Measurements from ENCODE around the gene MLLT6.

MLLT6 gene

DNA sequence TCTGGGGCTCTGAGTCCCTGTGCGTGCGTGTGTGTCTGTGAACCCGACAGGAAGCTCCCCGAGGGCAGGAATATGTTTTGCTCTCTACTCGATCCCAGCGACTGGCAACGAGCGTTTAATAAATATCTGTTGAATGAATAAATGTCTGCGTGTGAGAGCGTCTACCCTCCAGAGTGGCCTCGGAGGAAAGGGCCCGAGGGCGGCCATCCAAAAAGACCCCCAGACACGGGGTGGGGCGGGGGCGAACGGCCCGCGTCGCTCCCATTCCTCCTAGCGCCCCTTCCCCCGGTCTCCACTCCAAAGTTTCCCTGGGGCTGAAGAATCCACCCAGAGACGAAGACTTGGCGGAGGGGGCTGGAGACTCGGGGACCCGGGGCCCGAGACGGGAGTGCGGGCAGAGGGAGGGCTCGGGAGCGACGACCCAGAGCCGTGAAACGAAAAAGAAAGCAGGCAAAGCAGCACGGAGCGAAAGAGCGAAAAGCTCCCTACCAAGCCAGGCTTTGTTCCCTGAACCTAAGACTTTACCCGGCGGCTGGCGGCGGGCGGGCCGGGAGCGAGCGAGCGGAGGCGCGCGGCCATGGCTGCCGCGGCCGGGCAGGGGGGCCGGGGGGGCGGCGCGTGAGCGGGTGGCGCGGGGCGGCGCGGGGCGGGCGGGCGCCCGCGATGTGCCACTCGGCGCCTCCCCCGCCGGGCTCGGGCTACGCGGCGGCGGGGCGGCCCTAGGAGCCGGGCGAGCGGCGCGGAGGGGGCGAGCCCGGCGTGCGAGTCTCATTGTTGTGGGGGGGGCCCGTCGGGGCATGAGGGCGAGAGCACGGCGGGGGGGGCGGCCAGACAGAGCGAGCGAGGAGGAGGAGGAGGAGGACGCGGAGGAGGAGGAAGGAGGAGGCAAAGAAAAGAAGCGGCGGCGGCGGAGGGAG lies at the start of gene MLLT6:
TSS of gene MLLT6 (plus strand) at position 668 of the 917 bp plus-strand sequence. CDS start 360 bp downstream, outside the sequence.
- peak; percentile 81 for DNase-seq

- DNase-seq = no peak
These were observed 47.9 kb upstream of the MLLT6 start for GRCh38 chr17:38656959-38657823.

GRCh38 chr17:38657824-38658740 lies 47.0 kb upstream of the MLLT6 start:
- DNase-seq = no peak

GRCh38 chr17:38658741-38659345 lies 46.2 kb upstream of the MLLT6 start:
- no peak for DNase-seq

DNA sequence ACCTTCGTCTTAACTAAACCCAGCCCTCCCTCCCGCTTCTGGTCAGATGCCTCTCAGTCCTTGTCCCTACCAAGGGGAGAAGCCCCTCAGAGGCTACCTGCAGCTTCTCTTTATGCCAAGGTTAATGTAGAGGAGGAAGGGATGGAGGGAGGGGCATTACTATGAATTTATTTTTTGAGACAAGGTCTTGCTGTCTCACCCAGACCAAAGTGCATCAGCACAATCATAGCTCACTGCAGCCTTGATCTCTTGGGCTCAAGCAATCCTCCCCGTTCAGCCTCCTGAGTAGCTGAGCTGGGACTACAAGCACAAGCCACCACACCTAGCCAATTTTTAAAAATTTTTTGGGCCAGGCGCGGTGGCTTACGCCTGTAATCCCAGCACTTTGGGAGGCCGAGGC lies 45.7 kb upstream of the MLLT6 start:
- DNase-seq = no peak

DNA sequence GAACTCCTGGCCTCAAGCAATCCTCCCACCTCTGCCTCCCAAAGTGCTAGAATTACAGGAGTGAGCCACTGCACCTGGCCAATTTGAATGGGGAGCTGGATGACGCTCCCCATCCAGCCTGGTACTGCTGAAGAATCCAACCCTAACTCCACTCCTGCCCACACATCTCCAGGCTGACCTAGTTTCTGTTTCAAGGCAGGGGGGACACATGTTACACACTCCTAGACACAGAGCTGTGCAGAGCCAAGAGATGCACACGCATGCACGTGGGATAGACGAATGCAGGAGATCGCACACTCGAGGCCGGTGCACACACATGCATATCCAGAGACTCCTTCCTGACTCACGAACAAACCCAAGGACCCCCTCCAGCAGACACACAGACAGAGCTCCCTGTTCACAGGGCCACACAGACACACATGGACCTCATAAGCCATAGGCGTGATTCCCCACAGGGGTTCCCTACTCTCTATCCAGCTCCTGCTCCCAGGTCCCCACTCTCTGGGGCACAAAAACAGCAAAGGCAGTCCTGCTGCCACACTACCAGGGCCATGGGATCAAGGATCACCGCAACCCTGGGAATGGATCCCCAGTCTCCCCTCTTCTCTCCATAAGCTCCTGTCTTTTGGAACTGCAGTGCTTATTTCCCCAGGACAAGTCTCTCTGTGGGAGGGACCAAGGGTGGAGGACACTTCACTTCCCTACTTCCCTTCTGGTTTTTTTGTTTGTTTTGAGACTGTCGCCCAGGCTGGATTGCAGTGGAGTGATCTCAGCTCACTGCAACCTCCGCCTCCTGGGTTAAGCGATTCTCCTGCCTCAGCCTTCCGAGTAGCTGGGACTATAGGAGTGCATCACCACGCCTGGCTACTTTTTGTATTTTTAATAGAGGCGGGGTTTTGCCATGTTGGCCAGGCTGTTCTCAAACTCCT lies 44.7 kb upstream of the MLLT6 start:
- DNase-seq = no peak

DNA sequence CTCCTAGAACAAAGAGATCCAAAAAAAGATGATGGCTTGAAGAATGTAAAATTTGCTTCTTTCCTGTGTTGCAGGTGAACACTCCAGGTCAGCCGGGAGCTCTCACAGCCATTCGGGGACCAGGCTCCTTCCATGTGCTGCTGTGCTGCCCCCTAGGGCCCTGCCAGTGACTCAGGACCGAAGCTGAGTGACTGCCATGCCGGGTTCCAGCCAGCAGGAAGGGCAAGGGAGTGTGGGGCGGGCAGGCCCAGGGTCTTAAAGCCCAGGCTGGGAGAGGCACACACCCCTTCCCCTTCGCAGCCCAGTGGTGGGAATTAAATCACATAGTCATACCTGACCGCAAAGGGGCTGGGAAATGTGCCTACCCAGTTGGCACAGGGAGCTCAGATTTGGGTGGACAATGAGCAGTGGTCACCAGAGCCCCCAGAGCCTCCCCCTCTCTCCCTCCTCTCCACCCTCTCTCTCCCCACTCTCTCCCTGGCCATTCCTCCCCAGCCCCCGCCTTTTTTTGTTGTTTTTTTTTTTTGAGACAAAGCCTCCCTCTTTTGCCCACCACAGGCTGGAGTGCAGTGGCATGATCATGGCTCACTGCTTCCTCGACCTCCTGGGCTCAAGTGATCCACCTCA lies 41.8 kb upstream of the MLLT6 start:
- DNase-seq = peak; percentile 55

GRCh38 chr17:38663964-38664644 lies 41.0 kb upstream of the MLLT6 start:
- no peak for DNase-seq

DNA sequence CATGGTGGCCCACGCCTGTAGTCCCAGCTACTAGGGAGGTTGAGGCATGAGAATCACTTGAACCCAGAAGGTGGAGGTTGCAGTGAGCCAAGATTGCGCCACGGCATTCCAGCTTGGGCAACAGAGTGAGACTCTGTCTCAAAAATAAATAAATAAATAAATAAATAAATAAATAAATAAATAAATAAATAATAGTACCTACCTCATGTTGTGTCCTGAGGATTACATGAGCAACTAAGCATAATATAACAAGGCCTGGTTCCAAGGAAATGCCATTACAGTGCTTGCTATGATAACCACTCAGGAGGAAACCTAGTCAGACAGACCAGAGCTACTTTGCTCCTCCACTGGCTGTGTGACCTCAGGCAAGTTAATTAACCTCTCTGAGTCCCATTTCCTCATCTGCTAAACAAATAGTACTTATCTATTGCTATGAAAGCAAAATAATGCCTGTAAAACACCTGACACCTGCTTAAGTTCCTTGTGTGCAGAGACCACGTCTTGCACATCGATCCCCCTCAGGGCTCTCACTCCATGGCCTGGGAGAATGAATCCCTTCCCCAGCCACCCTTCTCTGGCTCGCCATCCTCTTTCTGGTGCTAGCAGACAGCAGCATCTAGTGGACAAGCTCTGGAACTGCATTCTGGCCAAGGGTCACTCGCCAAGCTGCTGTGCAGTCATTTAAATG lies 37.8 kb upstream of the MLLT6 start:
- peak; percentile 63 for DNase-seq

GRCh38 chr17:38667787-38668122 lies 37.3 kb upstream of the MLLT6 start:
- no peak for DNase-seq

GRCh38 chr17:38669520-38669919 lies 35.6 kb upstream of the MLLT6 start:
- no peak for DNase-seq

- DNase-seq = no peak
These were observed 32.9 kb upstream of the MLLT6 start for GRCh38 chr17:38671939-38672720.

DNA sequence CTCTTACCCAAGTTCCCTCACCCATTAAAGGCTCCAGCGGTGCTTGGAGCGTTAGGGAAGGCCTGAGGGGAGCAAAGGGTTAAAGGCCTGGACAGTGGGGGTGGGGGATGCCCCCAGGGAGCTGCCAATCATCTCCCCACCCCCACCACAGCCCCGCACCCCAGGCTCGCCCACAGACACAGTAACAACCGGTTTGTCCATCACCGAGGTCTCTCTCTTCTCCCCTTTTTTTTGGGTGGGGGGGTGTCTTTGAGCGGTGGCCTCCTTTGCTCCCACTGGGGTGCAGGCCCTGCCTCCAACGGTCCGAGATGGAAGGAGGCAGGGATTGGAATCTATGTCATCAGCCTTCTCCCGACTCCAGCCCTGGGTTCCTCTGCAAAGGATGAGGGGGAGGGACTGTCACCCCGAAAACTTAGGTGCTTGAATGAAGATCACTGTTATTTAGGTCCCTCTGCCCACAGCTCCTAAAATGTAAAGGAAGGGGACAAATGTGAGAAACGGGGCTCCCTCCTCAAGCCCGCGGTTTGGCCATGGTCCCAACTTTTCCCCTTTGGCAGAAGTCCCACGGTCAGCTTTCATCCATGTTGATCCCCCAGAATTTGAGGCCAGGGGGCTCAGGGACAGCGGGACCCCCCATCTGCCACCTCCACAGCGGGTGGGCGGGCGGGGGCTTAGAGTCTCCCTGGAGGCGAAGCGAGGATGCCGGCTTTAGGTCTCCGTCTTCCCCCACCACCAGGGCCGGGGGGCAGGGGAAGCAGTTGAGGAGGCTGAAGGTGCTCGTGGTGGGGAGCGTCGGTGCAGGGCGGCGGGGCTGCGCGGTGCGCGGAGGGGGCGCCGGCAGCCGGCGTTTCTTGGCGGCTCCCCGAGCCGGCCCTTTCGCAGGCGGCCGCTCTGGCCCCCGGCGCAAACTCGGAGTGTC lies 32.0 kb upstream of the MLLT6 start:
- peak; percentile 9 for DNase-seq

DNA sequence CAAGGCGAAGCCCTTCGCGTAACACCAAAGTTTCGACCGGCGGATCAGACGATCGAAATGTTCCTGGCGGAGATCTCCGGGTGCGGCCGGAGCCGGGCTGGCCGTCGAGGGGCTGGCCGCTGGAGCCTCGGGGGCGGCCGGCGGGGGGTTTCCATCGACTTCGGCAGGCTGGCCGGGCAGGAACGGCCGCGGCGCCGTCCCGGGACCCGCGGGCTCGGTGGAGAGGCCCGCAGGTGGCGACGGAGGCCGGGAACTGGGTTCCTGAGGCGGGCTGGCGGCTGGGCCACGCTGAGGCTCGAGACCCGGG lies 31.4 kb upstream of the MLLT6 start:
- no peak for DNase-seq

GRCh38 chr17:38674014-38674748 lies 30.9 kb upstream of the MLLT6 start:
- DNase-seq = peak; percentile 35

DNA sequence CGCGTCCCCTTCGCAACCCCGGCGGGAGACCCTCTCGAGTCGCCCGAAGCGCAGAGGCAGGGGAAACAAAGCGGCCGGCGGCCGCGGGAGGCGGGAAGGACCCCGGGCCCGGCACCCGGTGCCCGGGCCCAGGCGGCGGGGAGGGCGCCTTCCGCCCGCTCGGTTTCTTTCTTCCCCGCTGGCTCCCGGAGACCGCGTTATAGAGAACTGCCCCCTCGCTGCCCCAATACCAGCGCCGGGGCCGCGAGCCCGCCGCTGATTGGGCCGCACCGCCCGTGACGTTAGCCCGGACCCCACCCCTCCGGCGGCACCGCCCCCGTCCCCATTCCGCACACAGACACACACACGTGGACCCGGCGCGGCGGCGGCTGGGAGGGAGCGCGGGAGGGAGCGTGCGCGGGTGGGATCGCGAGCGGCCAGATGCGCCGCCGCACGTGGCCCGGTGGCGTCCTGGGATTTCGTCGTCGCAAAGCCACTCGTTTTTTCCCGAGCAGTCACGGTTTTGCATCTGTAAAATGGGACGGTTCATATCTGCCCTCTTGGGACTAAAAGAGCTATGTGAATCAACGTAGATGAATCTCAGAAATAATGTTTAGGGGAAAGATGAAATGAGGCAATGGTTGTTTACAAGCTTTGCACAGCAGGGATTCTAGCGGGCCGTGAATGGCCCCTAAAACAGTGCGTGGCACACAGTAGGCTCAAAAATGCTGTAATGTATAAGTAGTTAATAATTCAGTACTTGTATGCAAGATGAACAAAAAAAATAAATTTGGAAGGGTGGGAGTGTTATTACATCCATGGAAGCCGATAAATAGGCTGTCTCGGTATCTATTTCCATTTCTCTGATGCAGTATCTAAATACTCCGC lies 30.1 kb upstream of the MLLT6 start, which contains the start of gene EPOP:
TSS of gene EPOP (minus strand) at position 209 of the 867 bp plus-strand sequence. CDS start 462 bp downstream, outside the sequence.
- peak; percentile 91 for DNase-seq
